NCI-H2196 (cell line): Measurements from ENCODE around the gene LRRC8D.
"Not testable (repeated sequence)": the region's sequence is repeated elsewhere in the genome, so short reads cannot be mapped to it uniquely, and the experiment has no call there.

Source experiments
- DNase-seq: peaks from one replicate; lab custom pipeline; 2025; ENCODE audit not compliant: unreplicated experiment; lab: John Stamatoyannopoulos, UW

LRRC8D gene

DNA sequence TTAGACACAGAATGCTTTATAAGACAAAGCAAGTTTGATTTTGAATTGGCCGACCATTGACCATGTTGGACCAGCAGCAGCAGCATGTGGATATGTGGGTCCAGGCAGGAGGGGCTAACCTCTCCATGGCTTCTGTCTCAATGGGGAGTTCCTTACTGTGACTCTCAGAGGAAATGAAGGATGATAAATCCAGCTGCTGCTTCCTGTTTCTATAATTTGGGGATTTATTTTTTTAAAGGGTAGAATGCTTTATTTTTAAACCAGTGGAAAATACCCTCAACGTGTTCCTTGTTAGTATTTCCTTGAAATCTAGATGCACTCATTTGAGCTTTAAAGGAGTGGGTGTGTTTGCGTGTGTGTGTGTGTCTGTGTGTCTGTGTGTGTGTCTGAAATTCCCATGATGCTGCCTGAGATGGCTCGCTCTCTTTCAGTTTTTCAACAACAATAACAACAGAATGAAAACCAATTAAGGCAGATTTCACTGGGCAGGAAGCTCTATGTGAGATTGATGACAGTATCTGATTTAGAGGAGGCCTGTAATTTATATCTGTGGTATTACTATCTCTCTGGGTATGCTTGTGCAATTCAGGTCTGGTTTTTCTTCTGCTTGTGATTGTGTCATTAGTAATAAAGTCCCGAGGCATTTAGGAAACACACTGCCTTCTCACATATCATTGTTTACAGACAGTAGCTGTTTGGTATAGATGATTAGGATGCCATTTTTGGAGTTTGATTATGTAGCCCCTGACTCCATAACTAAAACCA lies 88.0 kb downstream of the LRRC8D start:
- no peak for DNase-seq

DNA sequence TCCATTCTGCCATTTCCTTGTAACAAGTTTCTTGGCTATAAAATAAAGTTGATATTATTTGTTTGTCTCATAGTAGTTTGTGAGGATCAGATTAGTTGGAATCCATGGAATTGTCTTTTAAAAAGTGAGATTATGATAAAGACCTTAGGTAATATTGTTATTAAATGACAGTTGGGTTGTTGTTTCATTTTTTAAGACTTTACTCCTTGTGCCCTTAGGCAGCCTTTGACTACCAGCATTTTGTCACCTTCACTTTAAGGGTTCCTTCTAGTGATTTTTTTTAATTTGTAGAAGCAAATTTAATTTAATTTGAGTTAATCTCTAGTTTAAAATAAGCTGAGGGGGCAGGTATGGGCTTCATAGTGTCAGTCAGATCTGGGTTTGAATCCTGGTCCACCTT lies 89.4 kb downstream of the LRRC8D start:
- DNase-seq = no peak

DNA sequence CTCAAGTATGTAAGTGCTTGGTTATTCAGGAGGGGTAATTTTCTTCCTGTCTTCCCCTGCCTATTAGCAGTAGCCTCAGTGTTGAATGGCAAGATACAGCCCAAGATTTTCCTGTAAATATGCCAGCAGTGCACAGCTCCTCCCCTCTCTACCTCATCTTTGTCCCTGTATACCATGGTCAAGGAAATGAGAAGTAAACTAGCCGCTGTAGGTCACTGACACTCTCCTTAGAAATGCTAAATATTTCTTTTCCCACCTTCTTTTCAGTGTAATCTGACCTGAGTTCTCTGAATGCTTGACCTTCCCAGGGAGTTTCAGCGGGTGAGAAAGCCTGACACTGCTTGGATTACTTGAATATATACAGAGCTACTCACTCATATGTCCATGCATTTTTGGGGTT lies 89.9 kb downstream of the LRRC8D start:
- DNase-seq = no peak

DNA sequence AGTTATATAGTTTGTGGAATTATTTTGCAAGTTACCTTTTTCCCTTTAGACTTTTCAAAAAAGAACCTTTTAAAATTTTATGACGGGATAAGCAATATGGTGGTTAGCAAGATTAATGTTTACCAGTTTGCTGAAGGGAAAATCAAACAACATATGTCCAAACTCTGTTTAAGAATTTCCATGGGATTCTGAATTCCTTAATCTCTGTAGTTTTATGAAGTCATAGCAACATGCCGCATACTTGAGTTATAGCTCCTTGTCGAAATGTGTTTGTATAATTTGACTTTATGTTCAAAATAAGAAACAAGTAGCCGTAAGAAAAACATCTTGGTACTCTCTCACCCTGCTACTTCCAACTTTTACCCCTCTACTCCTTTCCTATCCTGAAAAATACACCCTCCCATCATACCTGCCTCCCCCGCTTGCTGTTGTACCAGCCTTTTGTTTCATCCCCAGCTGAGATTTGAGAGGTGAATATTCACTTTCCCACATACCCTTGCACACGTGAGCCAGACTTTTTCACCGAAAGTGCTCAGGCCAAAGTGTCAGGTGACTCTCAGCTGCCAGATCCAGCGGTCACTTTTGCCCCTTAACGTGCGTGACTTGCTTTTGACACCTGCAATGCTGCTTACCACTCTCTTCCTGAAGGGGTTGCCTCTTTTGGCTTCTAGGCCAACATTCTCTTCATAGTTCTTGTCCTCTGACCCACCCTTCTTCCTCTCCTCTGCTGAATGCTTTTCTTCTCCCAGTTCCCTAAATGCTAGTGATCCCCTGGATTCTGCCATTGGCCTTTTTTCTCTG lies 90.6 kb downstream of the LRRC8D start:
- DNase-seq = no peak

DNA sequence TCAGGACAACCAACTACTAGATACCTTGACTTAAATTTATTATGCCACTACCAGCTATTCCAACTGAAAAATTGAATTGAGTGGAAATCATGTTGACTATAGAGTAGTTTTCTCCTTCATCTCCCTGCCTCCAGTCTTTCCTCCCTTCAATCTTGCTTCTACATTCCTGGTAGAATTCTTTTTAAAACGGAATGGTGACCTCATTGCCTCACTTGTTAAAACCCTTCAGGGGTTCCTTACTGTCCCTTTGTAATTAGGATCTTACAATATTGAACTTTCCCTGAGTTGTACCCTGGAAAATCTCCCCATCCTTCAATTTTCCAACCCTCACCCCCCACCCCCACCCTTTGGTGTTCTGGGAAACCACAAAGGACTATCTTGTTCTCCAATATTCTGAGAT lies 91.2 kb downstream of the LRRC8D start:
- DNase-seq = no peak

DNA sequence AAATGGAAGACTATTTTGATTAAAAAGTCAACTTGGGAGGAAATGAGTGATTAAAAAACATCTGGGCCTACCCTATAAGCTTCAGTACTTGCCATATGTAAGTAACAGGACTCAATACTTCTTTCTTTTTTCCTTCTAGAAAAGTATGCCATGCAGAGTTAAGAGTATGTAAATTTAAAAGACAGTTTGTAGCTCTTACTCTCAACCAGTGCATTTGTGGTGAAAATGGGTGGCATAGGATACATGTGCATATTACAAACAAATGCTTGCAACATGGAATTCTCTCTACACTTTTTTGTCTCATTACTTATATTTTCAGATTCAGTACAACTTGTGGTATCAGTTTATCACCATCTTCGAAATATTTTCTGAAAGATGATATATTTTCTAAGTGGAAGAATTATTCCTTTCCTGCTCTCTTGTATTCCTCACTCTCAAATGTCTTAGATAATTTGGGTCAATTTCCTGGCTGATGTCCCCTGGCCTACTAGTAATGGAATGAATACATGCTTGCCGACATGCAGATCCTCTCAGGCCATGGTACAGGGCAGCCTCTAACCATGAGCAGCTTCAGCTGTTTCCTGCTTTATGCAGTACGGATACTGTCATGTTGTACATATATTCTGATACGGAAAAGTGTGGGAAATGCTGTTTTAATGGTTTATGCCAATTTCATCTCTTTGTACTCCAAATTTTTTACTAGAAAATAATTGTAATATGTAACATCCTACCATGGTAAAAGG lies 92.7 kb downstream of the LRRC8D start:
- no peak for DNase-seq

DNA sequence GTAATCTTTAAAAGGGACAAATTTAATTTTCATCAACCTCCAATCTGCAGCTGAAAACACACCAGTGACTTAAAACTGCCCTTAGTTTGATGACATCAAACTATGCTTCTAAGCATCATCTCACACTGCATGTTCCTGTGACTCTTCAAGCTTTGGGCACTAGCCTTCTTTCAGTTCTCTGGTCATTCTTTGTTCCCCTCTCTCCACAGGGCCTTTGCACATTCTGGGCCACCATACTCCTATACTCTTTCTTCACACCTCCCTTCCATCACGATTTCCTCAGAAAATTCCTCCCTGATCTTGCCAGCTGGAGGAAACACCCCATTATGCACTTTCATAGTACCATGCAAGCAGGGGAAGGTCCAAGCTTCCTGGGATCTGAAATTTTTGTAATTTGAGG lies 96.5 kb downstream of the LRRC8D start:
- no peak for DNase-seq

DNA sequence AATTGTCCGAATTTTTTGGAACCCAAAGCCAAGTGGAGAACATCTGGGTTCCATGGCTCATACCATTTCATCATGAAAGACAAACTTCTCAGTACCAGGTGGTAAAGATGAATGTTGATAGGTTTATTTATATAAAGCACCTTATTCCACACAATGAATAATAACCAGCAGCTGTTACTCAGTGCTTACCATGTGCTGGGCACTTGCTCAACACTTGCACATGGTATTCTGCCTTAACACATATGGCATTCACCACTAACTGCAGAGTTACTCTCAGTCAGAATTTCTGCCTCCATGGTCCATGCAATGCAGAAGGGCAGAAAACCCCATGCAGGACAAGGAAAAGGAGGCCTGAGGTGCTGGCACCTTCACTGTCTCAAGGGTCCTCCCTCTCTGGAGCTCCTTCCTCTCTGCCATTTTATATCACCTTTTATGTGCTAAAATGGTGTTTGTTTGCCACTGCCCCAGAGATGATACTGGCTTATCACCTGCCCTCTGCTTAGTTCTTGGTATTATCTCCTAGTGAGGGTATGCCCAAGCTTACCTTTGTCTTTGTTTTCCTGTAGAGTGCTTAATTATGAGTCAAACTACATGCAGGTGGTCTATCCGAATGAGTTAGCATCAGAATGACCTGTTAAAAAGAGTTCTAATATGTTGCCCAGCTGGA lies 97.4 kb downstream of the LRRC8D start:
- no peak for DNase-seq

DNA sequence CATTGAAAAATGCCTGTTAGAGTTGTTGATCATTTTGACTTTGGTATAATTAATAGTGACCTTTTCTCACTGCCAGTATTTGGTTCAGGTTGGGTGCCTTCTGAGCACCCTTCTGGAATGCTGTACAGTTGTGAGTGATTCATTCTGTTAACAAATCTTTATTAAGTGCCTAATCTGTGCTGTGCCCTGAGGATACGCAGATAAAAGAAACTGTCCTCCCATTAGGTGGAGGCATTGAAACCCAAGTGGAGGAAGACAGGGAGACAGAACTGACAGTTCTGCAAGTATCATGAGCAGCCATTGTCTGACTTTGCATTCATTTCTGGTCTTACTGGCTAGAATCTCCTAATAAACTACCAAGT lies 97.9 kb downstream of the LRRC8D start:
- no peak for DNase-seq

DNA sequence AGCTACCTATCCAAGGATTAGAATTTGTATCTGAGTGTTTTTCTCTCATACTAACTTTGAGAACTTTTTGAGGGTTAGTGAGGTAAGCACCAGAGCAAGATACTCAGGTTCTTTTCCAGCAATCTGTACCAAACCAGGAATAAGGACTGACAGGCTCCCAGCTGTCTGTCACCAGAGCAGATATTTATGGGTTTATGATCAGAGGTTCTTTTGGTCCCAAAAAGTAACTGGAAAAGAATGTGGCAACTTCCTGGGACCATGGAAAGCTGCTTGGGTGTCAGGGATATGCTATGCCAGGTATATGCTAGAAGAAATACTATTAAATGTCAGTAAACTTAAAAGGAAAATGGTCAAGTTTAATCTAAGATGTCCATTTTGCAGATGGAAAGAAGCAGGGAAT lies 98.3 kb downstream of the LRRC8D start:
- no peak for DNase-seq

DNA sequence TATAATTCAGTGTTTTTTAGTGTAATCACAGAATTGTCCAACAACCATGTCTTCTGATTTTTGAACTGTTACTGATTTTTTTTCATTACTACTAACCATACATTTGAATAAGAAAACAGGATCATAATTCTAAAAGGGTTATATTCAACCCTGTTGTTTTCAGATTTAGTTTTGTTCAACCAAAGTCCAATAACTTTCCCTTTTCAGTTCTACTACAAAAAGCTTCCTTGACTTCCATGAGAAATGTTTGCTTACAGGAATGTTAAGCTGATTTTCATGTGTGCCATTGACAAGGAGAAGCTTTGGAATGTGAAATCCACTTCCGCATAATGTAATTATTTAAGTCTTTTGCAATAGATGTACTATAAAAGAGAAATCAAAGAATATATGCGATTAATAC lies 102.1 kb downstream of the LRRC8D start:
- no peak for DNase-seq

DNA sequence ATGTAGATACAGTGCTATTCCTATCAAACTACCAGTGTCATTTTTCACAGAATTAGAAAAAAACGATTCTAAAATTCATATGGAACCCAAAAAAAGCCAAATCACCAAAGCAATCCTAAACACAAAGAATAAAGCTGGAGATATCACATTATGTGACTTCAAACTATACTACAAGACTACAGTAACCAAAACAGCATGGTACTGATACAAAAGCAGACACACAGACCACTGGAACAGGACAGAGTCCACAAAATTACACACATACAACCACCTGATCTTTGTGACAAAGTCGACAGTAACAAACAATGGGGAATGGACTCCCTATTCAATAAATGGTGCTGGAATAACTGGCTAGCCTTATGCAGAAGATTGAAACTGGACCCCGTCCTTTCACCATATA lies 102.7 kb downstream of the LRRC8D start:
- no peak for DNase-seq

DNA sequence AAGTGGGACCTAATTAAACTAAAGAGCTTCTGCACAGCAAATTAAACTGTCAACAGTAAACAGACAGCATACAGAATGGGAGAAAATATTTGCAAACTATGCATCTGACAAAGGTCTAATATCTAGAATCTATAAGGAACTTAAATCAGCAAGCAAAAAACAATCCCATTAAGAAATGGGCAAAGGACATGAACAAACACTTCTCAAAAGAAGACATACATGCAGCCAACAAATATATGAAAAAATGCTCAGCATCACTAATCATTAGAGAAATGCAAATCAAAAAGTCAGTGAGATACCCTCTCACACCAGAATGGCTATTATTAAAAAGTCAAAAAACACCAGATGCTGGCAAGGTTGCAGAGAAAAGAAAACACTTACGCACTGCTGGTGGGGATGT lies 103.2 kb downstream of the LRRC8D start:
- DNase-seq = not testable (repeated sequence)

DNA sequence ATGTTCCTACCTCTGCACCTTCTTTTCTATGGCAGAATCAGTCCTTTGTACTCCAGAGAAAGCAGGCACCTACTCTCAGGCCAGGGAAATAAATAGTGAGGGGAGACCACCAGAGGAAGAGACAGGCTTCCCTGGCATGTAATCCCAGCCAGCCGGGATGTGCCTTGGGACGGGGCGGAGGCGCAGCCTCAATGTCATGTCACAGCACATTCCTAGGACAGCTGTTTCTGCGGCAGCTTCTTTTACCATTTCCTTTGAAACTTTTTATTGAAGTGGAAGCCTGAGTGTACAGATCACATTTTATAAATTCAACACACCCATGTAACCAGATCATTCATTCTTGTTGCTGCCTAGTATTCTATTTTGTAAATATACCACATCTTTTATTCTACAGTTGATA lies 106.2 kb downstream of the LRRC8D start:
- DNase-seq = no peak

DNA sequence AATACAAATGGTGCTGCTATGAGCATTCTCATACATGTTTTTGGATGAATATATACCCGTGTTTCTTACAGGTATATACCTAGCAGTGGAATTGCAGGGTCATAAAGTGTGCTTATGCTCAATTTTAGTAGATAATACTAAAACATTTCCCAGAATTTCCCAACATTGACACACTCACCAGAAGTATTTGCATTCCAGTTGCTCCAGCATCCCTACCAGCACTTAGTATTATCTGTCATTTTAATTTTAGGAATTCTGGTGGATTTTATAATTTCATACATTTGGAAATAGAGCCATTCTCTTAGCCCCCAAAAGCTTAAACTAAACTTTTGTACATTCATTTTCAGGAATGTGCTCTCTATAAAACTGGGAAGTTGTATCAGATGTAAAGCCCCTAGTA lies 106.6 kb downstream of the LRRC8D start:
- DNase-seq = no peak

DNA sequence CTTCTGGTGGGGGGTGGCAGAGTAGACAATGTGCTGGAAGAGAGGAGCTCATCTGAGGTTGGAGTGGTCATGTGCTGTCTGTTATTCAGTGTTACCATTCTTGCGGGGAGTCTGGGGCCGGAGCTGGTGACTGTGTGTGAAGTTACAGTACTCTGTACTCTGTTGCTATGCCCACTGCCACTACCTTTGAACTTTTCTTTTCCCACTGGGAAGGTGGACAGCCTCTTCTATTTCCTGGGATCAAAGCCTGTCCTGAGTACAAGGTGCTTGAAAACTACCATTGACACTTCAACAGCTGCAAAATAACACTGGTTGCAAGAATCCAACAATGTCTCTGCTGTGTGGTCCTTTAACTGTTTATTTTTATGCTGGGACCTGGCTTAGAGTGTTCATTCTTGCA lies 107.7 kb downstream of the LRRC8D start:
- DNase-seq = no peak

DNA sequence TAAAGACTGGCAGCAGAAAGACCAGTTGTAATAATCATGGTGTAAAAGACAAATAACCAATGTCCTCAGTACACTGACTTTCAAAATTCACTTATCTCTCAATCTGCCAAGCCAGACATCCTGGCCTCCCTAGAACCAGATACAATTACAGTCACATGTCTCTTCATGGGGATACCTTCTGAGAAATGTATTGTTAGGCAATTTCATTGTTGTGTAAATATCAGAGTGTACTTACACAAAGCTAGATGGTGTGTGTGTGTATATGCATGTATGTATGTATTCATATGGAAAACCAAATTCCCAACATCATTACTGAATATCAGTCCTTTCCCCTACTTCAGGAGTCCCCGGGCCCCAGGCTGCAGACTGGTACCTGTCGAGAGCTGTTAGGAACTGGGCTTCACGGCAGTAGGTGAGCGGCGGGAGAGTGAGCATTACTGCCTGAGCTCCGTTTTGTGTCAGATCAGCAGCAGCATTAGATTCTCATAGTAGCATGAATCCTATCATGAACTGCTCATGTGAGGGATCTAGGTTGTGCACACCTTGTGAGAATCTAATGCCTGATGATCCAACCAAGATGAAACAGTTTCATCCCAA lies 108.7 kb downstream of the LRRC8D start:
- no peak for DNase-seq

DNA sequence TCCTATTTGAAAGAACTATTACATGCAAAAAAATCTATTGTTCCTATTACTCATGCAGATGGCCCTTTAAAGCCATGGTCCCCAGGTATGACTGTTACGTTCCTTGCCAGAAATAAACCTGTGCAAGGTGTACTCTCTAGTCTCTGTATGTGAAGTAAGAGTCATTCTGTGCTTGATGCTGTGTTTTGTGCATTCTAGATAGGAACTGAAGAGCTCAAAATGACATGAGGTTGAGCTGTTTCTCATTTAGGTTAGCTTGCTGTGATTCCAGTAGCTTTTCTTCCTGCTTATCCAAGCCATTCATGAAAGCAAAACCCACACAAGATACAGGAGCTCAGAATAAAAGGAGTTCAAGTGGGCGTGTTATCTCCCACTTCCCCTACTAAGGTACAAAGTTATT lies 109.7 kb downstream of the LRRC8D start:
- DNase-seq = no peak

DNA sequence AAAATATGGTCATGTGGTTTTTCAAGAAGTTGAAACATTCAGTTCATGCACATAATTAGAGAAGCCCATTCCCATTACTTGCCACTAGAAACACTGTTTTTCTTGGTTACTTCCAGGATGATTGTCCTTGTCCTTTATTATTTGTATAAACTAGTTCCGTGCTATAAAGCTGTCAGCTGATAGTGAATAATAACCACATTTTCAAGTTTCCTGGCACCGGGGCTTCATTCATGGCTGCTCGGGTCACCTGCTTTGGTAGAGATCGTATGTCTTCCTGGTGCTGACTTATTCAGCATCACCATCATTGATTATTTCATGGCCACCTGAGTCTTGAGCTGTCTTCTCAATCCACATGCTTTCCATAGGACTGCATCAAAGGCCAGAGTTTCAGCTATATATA lies 111.1 kb downstream of the LRRC8D start:
- no peak for DNase-seq

DNA sequence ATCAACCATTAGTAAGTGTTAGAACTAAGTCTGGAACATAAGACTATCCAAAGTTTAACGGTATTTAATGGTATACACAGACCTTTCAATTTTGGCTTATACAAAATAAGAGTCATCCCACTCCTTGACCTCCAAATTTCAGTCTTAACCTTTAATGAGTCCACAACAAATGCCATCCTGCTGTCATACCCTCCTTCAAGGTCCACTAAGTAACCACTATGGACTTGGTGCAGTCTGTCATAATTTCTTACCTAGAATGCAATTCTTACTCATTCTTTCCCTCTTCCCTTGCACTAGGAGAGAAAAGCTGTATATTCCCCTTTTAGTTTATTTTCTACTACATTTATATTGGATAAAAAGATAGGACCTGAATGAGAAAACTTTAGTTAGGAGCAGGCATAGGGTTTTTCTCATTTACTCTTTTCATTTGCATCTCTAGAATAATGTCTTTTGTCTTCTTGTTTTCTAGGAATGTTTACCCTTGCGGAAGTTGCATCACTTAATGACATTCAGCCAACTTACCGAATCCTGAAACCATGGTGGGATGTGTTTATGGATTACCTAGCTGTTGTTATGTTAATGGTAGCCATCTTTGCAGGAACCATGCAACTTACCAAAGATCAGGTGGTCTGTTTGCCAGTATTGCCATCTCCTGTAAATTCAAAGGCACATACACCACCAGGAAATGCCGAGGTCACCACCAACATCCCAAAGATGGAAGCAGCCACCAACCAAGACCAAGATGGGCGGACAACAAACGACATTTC lies 111.9 kb downstream of the LRRC8D start:
- DNase-seq = no peak
